T-cell (primary cell): ENCODE measurements around the gene PRKCG. TPM values are rescaled to one million over a fixed set of nuclear protein-coding genes. Genes with fewer than 3 reads are reported as not detected.

Source experiments
- ATAC-seq, 4 experiments: fragments of 200-7000 bp in 3 of 4; fragments of 150-1000 bp in 1 of 4; cut with Tn5 transposase; replicated peaks in 1 of 4; 1 replicate in 3 of 4; 2 replicates in 1 of 4; pipeline ENCODE4 v1.10.0; 2021; ENCODE audit warnings: moderate library complexity in 3 of 4, mild to moderate bottlenecking in 2 of 4, moderate number of reproducible peaks in 1 of 4
- CTCF ChIA-PET, 2 donors: fragments of 300-600 bp; sonication (Branson Sonifier 250); formaldehyde crosslinking; loops; one replicate each; lab custom pipeline; 2022; ENCODE audit warnings: antibody characterized with exemption in 2 of 2; lab: Charles Lee
- POLR2A ChIA-PET, 2 donors: fragments of 300-600 bp; sonication (Branson Sonifier 250); formaldehyde crosslinking; loops; one replicate each; lab custom pipeline; 2022; ENCODE audit warnings: antibody characterized with exemption in 2 of 2; lab: Charles Lee
- DNase-seq, 35 experiments: peaks; one replicate each; pipeline versions ENCODE4 v3.0.0 to v3.0.0-alpha.2; 2013 to 2023
- H3K27ac ChIP-seq: one replicate; pipeline ENCODE4 v1.5.1; 2013; ENCODE audit warnings: low read length
- H3K27me3 ChIP-seq, 2 experiments: replicated peaks in 1 of 2; 1 replicate in 1 of 2; 2 replicates in 1 of 2; pipeline versions ENCODE4 v1.6.1 to v1.7.0; 2013; ENCODE audit warnings: low read length in 1 of 2, mixed read lengths in 1 of 2; ENCODE audit not compliant: control insufficient read depth in 2 of 2, insufficient read depth in 2 of 2; ENCODE audit errors: extremely low read depth in 1 of 2
- H3K36me3 ChIP-seq, 2 donors: 1 replicate in 1 of 2; 2 replicates in 1 of 2; pipeline versions ENCODE4 v1.6.1 to v1.7.0; 2013; ENCODE audit warnings: low read length in 1 of 2; ENCODE audit not compliant: control insufficient read depth in 2 of 2, insufficient read depth in 1 of 2; ENCODE audit errors: extremely low read depth in 1 of 2
- H3K4me1 ChIP-seq, 2 experiments: 1 replicate in 1 of 2; 2 replicates in 1 of 2; pipeline versions ENCODE4 v1.6.1 to v1.7.0; 2013; ENCODE audit warnings: low read length in 2 of 2, mixed read lengths in 1 of 2; ENCODE audit not compliant: insufficient read depth in 2 of 2, control insufficient read depth in 1 of 2; ENCODE audit errors: extremely low read depth in 1 of 2
- H3K4me3 ChIP-seq, 2 donors: 1 replicate in 1 of 2; 2 replicates in 1 of 2; pipeline versions ENCODE4 v1.5.1 to v1.7.0; 2013; ENCODE audit warnings: mild to moderate bottlenecking in 2 of 2, low read length in 1 of 2, moderate library complexity in 1 of 2; ENCODE audit not compliant: control insufficient read depth in 1 of 2; ENCODE audit errors: extremely low read depth in 1 of 2
- H3K9me3 ChIP-seq: 2 replicates; pipeline ENCODE4 v1.7.0; 2013
- H3K27ac Mint-ChIP-seq, 2 donors: one replicate each; pipeline ENCODE4 v1.8.0; 2020 to 2021; ENCODE audit warnings: mild to moderate bottlenecking in 2 of 2, mixed read lengths in 2 of 2
- H3K27me3 Mint-ChIP-seq, 2 donors: one replicate each; pipeline ENCODE4 v1.8.0; 2021 to 2022; ENCODE audit warnings: mixed read lengths in 2 of 2
- H3K36me3 Mint-ChIP-seq: one replicate; pipeline ENCODE4 v1.8.0; 2021; ENCODE audit warnings: mixed read lengths
- H3K4me1 Mint-ChIP-seq, 3 donors: one replicate each; pipeline ENCODE4 v1.8.0; 2020 to 2022; ENCODE audit warnings: mixed read lengths in 3 of 3, mild to moderate bottlenecking in 1 of 3
- H3K4me3 Mint-ChIP-seq, 3 donors: one replicate each; pipeline ENCODE4 v1.8.0; 2020 to 2022; ENCODE audit warnings: mild to moderate bottlenecking in 3 of 3, mixed read lengths in 3 of 3, moderate library complexity in 3 of 3
- H3K9me3 Mint-ChIP-seq, 3 donors: one replicate each; pipeline ENCODE4 v1.8.0; 2020 to 2022; ENCODE audit warnings: mixed read lengths in 3 of 3
- WGBS: methylation state at CpG from one replicate; pipeline ENCODE4 v1.1.5; 2013; ENCODE audit warnings: missing lambda C conversion rate; ENCODE audit not compliant: insufficient coverage; 5-methylcytosine and 5-hydroxymethylcytosine counted together
- total RNA-seq, 35 experiments: library from RNA in 6 of 35; stranded (reverse) in 6 of 35; fragments of 120-200 nt in 1 of 35; gene quantifications; one replicate each; pipeline versions ENCODE4 v1.2.1 to v1.2.4 and lab custom pipeline; 2013 to 2026

Gene PRKCG
- total RNA-seq, 5 donors from 2014 or later (not counting 1 experiment from before 2014, with no cell fraction given): 0.15 to 2.4 (median 0.32) TPM; not detected in 2

DNA sequence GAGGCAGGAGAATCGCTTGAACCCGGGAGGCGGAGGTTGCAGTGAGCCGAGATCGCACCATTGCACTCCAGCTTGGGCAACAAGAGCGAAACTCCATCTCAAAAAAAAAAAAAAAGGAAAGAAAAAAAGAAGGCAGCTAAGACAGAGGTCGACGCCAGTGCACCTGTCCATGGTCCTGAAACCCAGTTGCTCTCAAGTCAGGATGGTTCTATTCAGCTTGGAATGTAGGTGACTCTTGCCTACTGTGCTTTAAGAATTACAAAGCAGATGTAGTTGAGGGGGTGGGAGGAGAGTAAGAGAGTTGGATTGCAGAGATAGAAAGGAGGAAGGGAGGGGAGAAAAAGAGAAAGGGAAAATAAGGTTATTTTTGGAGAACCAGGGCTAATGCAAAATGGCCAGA, 45.7 kb downstream of the PRKCG start:
- peaks cover 0 to 4% of the 10 kb centered on the region in 2 donors for H3K27me3 Mint-ChIP-seq
- H3K9me3 Mint-ChIP-seq: peaks cover 0 to 8% (median 3%) of the 10 kb centered on the region in 3 donors
- no peaks in the 10 kb centered on the region for H3K4me1 Mint-ChIP-seq
- no peak overlapping the region for H3K27ac Mint-ChIP-seq
- ChIA-PET CTCF (no interaction called here), POLR2A (no interaction called here)
- no peaks in the 10 kb centered on the region for H3K36me3 Mint-ChIP-seq
- Histone ChIP-seq H3K36me3 (no peaks in the 10 kb centered on the region), H3K9me3 (no peaks in the 10 kb centered on the region), H3K4me3 (no peak overlapping the region), H3K4me1 (no peaks in the 10 kb centered on the region), H3K27me3 (peaks cover 0 to 7% of the 10 kb centered on the region in 2 experiments), H3K27ac (no peak overlapping the region)
- ATAC-seq (no peak), DNase-seq (peak in 23 of 35 experiments; percentile 6 to 71 (median 32))
- WGBS: 5% methylated on average over 2 of the region's 8 CpGs
- no peak overlapping the region for H3K4me3 Mint-ChIP-seq

- Mint-ChIP-seq H3K36me3 (no peaks in the 10 kb centered on the region), H3K27me3 (peaks cover 26 to 32% of the 10 kb centered on the region in 2 donors), H3K4me3 (no peak overlapping the region), H3K9me3 (no peaks in the 10 kb centered on the region), H3K4me1 (no peaks in the 10 kb centered on the region), H3K27ac (no peak overlapping the region)
- peaks cover 4 to 11% of the 10 kb centered on the region in 2 experiments for H3K27me3 ChIP-seq
- CTCF ChIA-PET: interaction anchor here in 1 of 2 donors (0.6 kb wide), 1 partner anchor 34 kb away, joined by 11 read pairs; no protein-coding TSS in a partner anchor
- no peak for ATAC-seq
- no peaks in the 10 kb centered on the region for H3K9me3 ChIP-seq
- no peaks in the 10 kb centered on the region for H3K36me3 ChIP-seq
- H3K4me1 ChIP-seq: no peaks in the 10 kb centered on the region
- H3K27ac ChIP-seq: no peak overlapping the region
- DNase-seq: no peak
- H3K4me3 ChIP-seq: no peak overlapping the region
- 72% methylated on average over 2 of the region's 7 CpGs for WGBS
- POLR2A ChIA-PET: no interaction called here
These were observed 54.0 kb downstream of the PRKCG start for GRCh38 chr19:53936029-53936428.

GRCh38 chr19:53942001-53942786, 60.2 kb downstream of the PRKCG start:
- 13% methylated on average over 55 of the region's 55 CpGs for WGBS
- no peaks in the 10 kb centered on the region for H3K36me3 Mint-ChIP-seq
- H3K27ac ChIP-seq: no peak overlapping the region
- peaks cover 0 to 6% (median 0%) of the 10 kb centered on the region in 3 donors for H3K4me1 Mint-ChIP-seq
- peaks cover 0 to 4% (median 0%) of the 10 kb centered on the region in 3 donors for H3K9me3 Mint-ChIP-seq
- peak in 2 of 35 experiments; percentile 2 to 8 for DNase-seq
- no peaks in the 10 kb centered on the region for H3K4me1 ChIP-seq
- H3K4me3 ChIP-seq: peak overlapping the region in 1 of 2 donors; percentile 5
- POLR2A ChIA-PET: no interaction called here
- ATAC-seq: no peak
- no peak overlapping the region for H3K4me3 Mint-ChIP-seq
- H3K27me3 ChIP-seq: peaks cover 11 to 41% of the 10 kb centered on the region in 2 experiments
- H3K27me3 Mint-ChIP-seq: peaks cover 58 to 69% of the 10 kb centered on the region in 2 donors
- no peaks in the 10 kb centered on the region for H3K36me3 ChIP-seq
- CTCF ChIA-PET: interaction anchor here in 1 of 2 donors (0.6 kb wide), 1 partner anchor 151 kb away, joined by 4 read pairs; no protein-coding TSS in a partner anchor
- no peak overlapping the region for H3K27ac Mint-ChIP-seq
- no peaks in the 10 kb centered on the region for H3K9me3 ChIP-seq

GRCh38 chr19:53944416-53944815, 62.4 kb downstream of the PRKCG start:
- peaks cover 12 to 47% of the 10 kb centered on the region in 2 experiments for H3K27me3 ChIP-seq
- H3K4me3 ChIP-seq: no peak overlapping the region
- DNase-seq: no peak
- Mint-ChIP-seq H3K4me3 (no peak overlapping the region), H3K27me3 (peaks cover 58 to 66% of the 10 kb centered on the region in 2 donors), H3K36me3 (no peaks in the 10 kb centered on the region), H3K4me1 (peaks cover 0 to 6% (median 0%) of the 10 kb centered on the region in 3 donors), H3K9me3 (peaks cover 0 to 4% (median 0%) of the 10 kb centered on the region in 3 donors), H3K27ac (no peak overlapping the region)
- H3K4me1 ChIP-seq: no peaks in the 10 kb centered on the region
- POLR2A ChIA-PET: interaction anchor here in 1 of 2 donors (0.6 kb wide), 1 partner anchor 1081 kb away, joined by 6 read pairs; no protein-coding TSS in a partner anchor
- 87% methylated on average over 2 of the region's 4 CpGs for WGBS
- no peak for ATAC-seq
- no peaks in the 10 kb centered on the region for H3K9me3 ChIP-seq
- H3K27ac ChIP-seq: no peak overlapping the region
- H3K36me3 ChIP-seq: no peaks in the 10 kb centered on the region
- CTCF ChIA-PET: no interaction called here

- Mint-ChIP-seq H3K4me3 (no peak overlapping the region), H3K36me3 (no peaks in the 10 kb centered on the region), H3K9me3 (peaks cover 0 to 4% (median 0%) of the 10 kb centered on the region in 3 donors), H3K27me3 (peaks cover 53 to 63% of the 10 kb centered on the region in 2 donors), H3K4me1 (peaks cover 0 to 6% (median 0%) of the 10 kb centered on the region in 3 donors), H3K27ac (no peak overlapping the region)
- H3K9me3 ChIP-seq: no peaks in the 10 kb centered on the region
- CTCF ChIA-PET: no interaction called here
- H3K36me3 ChIP-seq: no peaks in the 10 kb centered on the region
- WGBS: 60% methylated on average over 1 of the region's 4 CpGs
- H3K27me3 ChIP-seq: peaks cover 10 to 46% of the 10 kb centered on the region in 2 experiments
- no peak overlapping the region for H3K4me3 ChIP-seq
- ATAC-seq (no peak), DNase-seq (no peak)
- no peaks in the 10 kb centered on the region for H3K4me1 ChIP-seq
- POLR2A ChIA-PET: interaction anchor here in 1 of 2 donors (0.6 kb wide), 1 partner anchor 1081 kb away, joined by 6 read pairs; no protein-coding TSS in a partner anchor
- H3K27ac ChIP-seq: no peak overlapping the region
These were observed 62.9 kb downstream of the PRKCG start for GRCh38 chr19:53944933-53945332.

DNA sequence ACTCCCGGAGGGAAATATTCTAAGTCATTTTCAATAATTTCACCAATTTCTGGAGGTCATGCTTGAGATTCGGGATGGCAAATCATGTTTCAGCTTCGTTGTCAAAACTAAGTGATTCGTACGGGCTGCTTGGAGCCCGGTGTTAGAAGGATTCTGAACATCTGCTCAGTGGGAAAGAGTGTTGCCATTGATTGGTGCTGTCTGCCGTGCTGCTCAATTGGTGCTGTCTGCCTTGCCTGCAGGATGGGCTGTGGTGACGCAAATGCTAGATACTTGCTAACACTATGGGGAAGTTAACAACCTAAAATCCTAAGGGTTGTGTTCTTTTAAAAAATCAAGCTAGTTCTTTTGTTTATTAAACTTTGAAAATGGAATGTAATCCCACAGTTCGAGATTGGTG, 63.4 kb downstream of the PRKCG start:
- Mint-ChIP-seq H3K9me3 (peaks cover 0 to 4% (median 0%) of the 10 kb centered on the region in 3 donors), H3K4me3 (no peak overlapping the region), H3K36me3 (no peaks in the 10 kb centered on the region), H3K27me3 (peaks cover 47 to 58% of the 10 kb centered on the region in 2 donors), H3K4me1 (peaks cover 0 to 6% (median 0%) of the 10 kb centered on the region in 3 donors), H3K27ac (no peak overlapping the region)
- CTCF ChIA-PET: no interaction called here
- DNase-seq (no peak), ATAC-seq (no peak)
- peaks cover 8 to 47% of the 10 kb centered on the region in 2 experiments for H3K27me3 ChIP-seq
- H3K4me3 ChIP-seq: no peak overlapping the region
- no peaks in the 10 kb centered on the region for H3K4me1 ChIP-seq
- no peaks in the 10 kb centered on the region for H3K36me3 ChIP-seq
- no peaks in the 10 kb centered on the region for H3K9me3 ChIP-seq
- POLR2A ChIA-PET: no interaction called here
- 69% methylated on average over 6 of the region's 9 CpGs for WGBS
- no peak overlapping the region for H3K27ac ChIP-seq
